ENCODE results near the gene ZFC3H1.
A peak's percentile ranks its signal among the peaks of the same experiment; 100 is the strongest.

DNA sequence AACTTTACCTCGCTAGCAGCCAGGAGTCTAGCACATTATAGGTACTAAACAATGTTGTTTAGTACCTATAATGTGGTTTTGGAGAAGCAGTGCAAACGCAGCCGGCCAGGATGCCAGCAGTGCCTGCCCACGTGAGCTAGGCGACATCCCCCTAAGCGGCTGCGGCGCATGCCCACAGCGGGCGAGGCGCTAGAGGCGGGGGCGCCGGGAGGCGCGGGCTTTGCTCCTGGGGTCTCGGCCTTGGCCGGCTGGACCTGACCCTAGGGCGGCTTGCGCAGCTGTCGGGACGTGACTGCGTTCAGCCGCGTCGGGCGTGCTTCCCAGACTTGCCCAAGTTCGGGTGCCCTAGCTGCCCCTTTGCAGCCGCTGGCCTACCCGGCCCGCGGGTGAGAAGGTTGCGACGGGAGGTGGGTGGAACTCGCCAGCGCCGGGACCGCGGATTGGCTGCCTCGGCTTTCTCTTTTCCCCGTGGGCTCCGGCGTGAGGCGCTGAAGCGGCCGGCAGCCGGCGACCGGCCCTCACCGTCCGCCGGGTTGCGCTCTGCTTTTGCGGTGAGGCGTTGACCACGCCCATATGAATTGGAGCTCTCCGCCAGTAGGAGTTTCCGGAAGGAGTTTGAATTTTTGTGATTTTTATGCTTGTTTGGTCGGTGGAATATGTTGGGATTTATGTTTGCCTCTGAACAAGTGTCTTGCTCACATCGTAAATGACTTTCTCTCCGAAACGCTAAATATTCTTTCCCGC lies 22.4 kb upstream of the ZFC3H1 start, which contains the start of gene TMEM19:
- TF ChIP-seq POLR2A (IDR thresholded peaks at IDR 0.05) (no peak), POLR2AphosphoS5 (IDR thresholded peaks at IDR 0.05) (peak in 2 of 3 donors; percentile 62 to 68)
- TF ChIP-seq, protein P1, sequence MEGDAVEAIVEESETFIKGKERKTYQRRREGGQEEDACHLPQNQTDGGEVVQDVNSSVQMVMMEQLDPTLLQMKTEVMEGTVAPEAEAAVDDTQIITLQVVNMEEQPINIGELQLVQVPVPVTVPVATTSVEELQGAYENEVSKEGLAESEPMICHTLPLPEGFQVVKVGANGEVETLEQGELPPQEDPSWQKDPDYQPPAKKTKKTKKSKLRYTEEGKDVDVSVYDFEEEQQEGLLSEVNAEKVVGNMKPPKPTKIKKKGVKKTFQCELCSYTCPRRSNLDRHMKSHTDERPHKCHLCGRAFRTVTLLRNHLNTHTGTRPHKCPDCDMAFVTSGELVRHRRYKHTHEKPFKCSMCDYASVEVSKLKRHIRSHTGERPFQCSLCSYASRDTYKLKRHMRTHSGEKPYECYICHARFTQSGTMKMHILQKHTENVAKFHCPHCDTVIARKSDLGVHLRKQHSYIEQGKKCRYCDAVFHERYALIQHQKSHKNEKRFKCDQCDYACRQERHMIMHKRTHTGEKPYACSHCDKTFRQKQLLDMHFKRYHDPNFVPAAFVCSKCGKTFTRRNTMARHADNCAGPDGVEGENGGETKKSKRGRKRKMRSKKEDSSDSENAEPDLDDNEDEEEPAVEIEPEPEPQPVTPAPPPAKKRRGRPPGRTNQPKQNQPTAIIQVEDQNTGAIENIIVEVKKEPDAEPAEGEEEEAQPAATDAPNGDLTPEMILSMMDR (IDR thresholded peaks at IDR 0.05) = peak in 2 of 3 donors; percentile 9 to 19

Measured in breast epithelium (tissue), 3 donors.